Neural progenitor cell (in vitro differentiated cells): ENCODE measurements around the gene OXSR1. TPM values are rescaled to one million over a fixed set of nuclear protein-coding genes. Genes with fewer than 3 reads are reported as not detected.

Experiments used
- DNase-seq: peaks from one replicate; pipeline ENCODE4 v3.0.0-alpha.2; 2016; ENCODE audit warnings: low spot score
- H2AFZ ChIP-seq: fragments of 200-600 bp; sonication (generic); replicated peaks from 2 replicates; pipeline ENCODE4 v1.6.1; 2016; ENCODE audit warnings: antibody characterized with exemption
- H3F3A ChIP-seq: fragments of 200-600 bp; sonication (generic); 2 replicates; pipeline ENCODE4 v1.6.1; 2016; ENCODE audit warnings: antibody characterized with exemption, low read depth
- H3K27ac ChIP-seq: fragments of 200-600 bp; sonication (generic); 2 replicates; pipeline ENCODE4 v1.5.1; 2016; ENCODE audit warnings: mild to moderate bottlenecking
- H3K27me3 ChIP-seq: fragments of 200-600 bp; sonication (generic); 2 replicates; pipeline ENCODE4 v1.6.1; 2016; ENCODE audit warnings: mild to moderate bottlenecking, moderate library complexity
- H3K36me3 ChIP-seq: fragments of 200-600 bp; sonication (generic); 2 replicates; pipeline ENCODE4 v1.5.1; 2016
- H3K4me1 ChIP-seq: fragments of 200-600 bp; sonication (generic); 2 replicates; pipeline ENCODE4 v1.6.1; 2016; ENCODE audit warnings: mixed run types
- H3K4me2 ChIP-seq: fragments of 200-600 bp; sonication (generic); 2 replicates; pipeline ENCODE4 v1.6.1; 2016
- H3K4me3 ChIP-seq: fragments of 200-600 bp; sonication (generic); 2 replicates; pipeline ENCODE4 v1.5.1; 2016
- H3K79me2 ChIP-seq: fragments of 200-600 bp; sonication (generic); 2 replicates; pipeline ENCODE4 v1.6.1; 2016; ENCODE audit warnings: low read depth
- H3K9ac ChIP-seq: fragments of 200-600 bp; sonication (generic); 2 replicates; pipeline ENCODE4 v1.6.1; 2016
- H3K9me3 ChIP-seq: fragments of 200-600 bp; sonication (generic); 2 replicates; pipeline ENCODE4 v1.5.1; 2016; ENCODE audit warnings: low read depth
- H4K20me1 ChIP-seq: fragments of 200-600 bp; sonication (generic); 2 replicates; pipeline ENCODE4 v1.6.1; 2016; ENCODE audit warnings: low read depth
- H3K27ac Mint-ChIP-seq: 3 replicates; pipeline ENCODE4 v1.8.0; 2021; ENCODE audit warnings: mixed read lengths
- H3K27me3 Mint-ChIP-seq: 2 replicates; pipeline ENCODE4 v1.8.0; 2022; ENCODE audit warnings: low read depth, mild to moderate bottlenecking, inconsistent platforms, moderate library complexity, mixed read lengths; ENCODE audit not compliant: insufficient read depth
- H3K36me3 Mint-ChIP-seq: 3 replicates; pipeline ENCODE4 v1.8.0; 2021; ENCODE audit warnings: mixed read lengths
- H3K4me1 Mint-ChIP-seq: 3 replicates; pipeline ENCODE4 v1.8.0; 2021; ENCODE audit warnings: mixed read lengths
- H3K4me3 Mint-ChIP-seq: 3 replicates; pipeline ENCODE4 v1.8.0; 2021; ENCODE audit warnings: mild to moderate bottlenecking, moderate library complexity, mixed read lengths
- H3K9me3 Mint-ChIP-seq: 3 replicates; pipeline ENCODE4 v1.8.0; 2020; ENCODE audit warnings: mixed read lengths
- EZH2 ChIP-seq: fragments of 200-600 bp; sonication (generic); IDR thresholded peaks from 2 replicates; pipeline ENCODE4 v1.6.1; 2017; ENCODE audit warnings: antibody characterized with exemption, mild to moderate bottlenecking, moderate library complexity
- EZH2phosphoT487 ChIP-seq: fragments of 200-600 bp; sonication (generic); IDR thresholded peaks from 2 replicates; pipeline ENCODE4 v1.6.1; 2017; ENCODE audit warnings: antibody characterized with exemption
- total RNA-seq: library from RNA; depleted of rRNA; stranded (reverse); fragments of >200 nt; gene quantifications from 2 replicates; pipeline ENCODE4 v1.2.3, GENCODE V29; 2015; ENCODE audit warnings: low replicate concordance
- TF ChIP-seq, protein P1 (sequence below): fragments of 200-600 bp; sonication (generic); IDR thresholded peaks from 2 replicates; pipeline ENCODE4 v1.5.1; 2017; ENCODE audit warnings: antibody characterized with exemption, mild to moderate bottlenecking

The OXSR1 gene
- total RNA-seq, 1 donor from 2014 or later = 65.8 TPM

- no peak for DNase-seq
- Histone ChIP-seq H2AFZ (no peak overlapping the region), H3K9me3 (no peaks in the 10 kb centered on the region), H3K27me3 (no peaks in the 10 kb centered on the region), H3K79me2 (peaks cover 36% of the 10 kb centered on the region), H3F3A (no peaks in the 10 kb centered on the region), H3K4me3 (no peak overlapping the region), H3K9ac (no peak overlapping the region), H3K4me2 (no peak overlapping the region), H3K4me1 (no peaks in the 10 kb centered on the region), H3K27ac (no peak overlapping the region), H3K36me3 (no peaks in the 10 kb centered on the region), H4K20me1 (peaks cover 4% of the 10 kb centered on the region)
- Mint-ChIP-seq H3K4me3 (no peak overlapping the region), H3K27me3 (no peaks in the 10 kb centered on the region), H3K9me3 (no peaks in the 10 kb centered on the region), H3K4me1 (no peaks in the 10 kb centered on the region), H3K27ac (no peak overlapping the region), H3K36me3 (peaks cover 30% of the 10 kb centered on the region)
- TF ChIP-seq EZH2 (no peak), EZH2phosphoT487 (no peak)
- TF ChIP-seq, protein P1, sequence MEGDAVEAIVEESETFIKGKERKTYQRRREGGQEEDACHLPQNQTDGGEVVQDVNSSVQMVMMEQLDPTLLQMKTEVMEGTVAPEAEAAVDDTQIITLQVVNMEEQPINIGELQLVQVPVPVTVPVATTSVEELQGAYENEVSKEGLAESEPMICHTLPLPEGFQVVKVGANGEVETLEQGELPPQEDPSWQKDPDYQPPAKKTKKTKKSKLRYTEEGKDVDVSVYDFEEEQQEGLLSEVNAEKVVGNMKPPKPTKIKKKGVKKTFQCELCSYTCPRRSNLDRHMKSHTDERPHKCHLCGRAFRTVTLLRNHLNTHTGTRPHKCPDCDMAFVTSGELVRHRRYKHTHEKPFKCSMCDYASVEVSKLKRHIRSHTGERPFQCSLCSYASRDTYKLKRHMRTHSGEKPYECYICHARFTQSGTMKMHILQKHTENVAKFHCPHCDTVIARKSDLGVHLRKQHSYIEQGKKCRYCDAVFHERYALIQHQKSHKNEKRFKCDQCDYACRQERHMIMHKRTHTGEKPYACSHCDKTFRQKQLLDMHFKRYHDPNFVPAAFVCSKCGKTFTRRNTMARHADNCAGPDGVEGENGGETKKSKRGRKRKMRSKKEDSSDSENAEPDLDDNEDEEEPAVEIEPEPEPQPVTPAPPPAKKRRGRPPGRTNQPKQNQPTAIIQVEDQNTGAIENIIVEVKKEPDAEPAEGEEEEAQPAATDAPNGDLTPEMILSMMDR = no peak
Observed at GRCh38 chr3:38204599-38205471, 39.5 kb downstream of the OXSR1 start.

DNA sequence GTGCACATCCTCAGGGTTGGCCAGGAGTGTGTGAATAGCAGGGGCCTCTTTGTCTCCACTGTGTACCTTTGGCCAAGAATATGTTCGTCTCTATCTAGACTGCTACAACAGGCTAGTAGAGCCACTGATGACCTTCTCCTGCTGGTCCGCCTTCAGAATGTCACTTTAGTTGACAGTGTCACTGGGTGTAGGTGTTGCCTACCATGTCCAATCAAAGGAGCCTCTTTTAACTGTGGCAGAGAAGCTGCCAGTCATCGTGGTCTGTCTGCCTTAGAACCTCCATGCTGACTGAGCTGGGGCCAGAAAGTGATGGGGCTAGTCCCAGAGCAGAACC is 40.1 kb downstream of the OXSR1 start:
- DNase-seq = no peak
- Histone ChIP-seq H3K9me3 (no peaks in the 10 kb centered on the region), H3K4me2 (no peak overlapping the region), H3K4me3 (no peak overlapping the region), H3K9ac (no peak overlapping the region), H3K27ac (no peak overlapping the region), H3K36me3 (no peaks in the 10 kb centered on the region), H3K4me1 (no peaks in the 10 kb centered on the region), H4K20me1 (peaks cover 4% of the 10 kb centered on the region), H3K27me3 (no peaks in the 10 kb centered on the region), H2AFZ (no peak overlapping the region), H3F3A (no peaks in the 10 kb centered on the region), H3K79me2 (peaks cover 36% of the 10 kb centered on the region)
- no peak overlapping the region for H3K27ac Mint-ChIP-seq
- peaks cover 28% of the 10 kb centered on the region for H3K36me3 Mint-ChIP-seq
- no peaks in the 10 kb centered on the region for H3K4me1 Mint-ChIP-seq
- TF ChIP-seq EZH2 (no peak), EZH2phosphoT487 (no peak)
- TF ChIP-seq, protein P1 = no peak
- no peak overlapping the region for H3K4me3 Mint-ChIP-seq
- no peaks in the 10 kb centered on the region for H3K27me3 Mint-ChIP-seq
- no peaks in the 10 kb centered on the region for H3K9me3 Mint-ChIP-seq

DNA sequence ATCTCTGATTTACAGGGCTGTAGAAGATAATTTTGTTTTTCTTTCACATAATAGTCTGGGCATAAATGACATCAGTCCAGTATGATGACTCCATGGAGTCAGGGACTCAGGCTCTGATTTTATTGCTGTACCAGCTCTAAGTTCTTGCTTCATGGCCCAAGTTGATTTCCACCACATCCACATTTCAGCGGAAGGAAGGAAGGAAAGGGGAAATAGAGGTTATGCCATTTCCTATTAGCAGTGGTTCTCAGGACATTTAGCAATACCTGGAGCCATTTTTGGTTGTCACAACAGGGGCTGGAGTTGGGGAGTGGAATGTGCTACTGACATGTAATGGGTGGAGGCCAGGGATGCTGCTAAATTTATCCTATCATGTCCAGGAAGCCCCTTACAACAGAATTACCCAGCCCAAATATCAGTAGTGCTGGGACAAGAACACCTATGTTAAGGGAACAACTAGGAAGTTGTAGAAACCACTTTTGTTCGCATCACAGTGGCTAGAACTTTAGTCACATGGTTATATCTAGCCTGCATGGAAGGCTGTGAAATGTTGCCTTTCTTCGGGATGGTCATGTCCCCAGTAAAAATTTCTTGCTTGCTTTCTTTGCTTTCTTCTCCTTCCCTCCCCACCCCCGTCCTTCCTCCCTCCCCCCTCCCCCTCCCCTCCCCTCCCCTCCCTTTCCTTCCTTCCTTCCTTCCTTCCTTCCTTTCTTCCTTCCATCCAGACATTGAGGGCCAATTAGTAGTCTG is 42.1 kb downstream of the OXSR1 start:
- H3K27ac Mint-ChIP-seq = no peak overlapping the region
- H3K27me3 ChIP-seq = no peaks in the 10 kb centered on the region
- H3K36me3 ChIP-seq = no peaks in the 10 kb centered on the region
- no peak overlapping the region for H3K4me3 ChIP-seq
- peaks cover 9% of the 10 kb centered on the region for H4K20me1 ChIP-seq
- no peaks in the 10 kb centered on the region for H3K4me1 Mint-ChIP-seq
- DNase-seq = no peak
- no peaks in the 10 kb centered on the region for H3K4me1 ChIP-seq
- H3K9me3 ChIP-seq = no peaks in the 10 kb centered on the region
- TF ChIP-seq EZH2phosphoT487 = no peak
- TF ChIP-seq EZH2 = no peak
- TF ChIP-seq, protein P1 = no peak
- H3K4me2 ChIP-seq = no peak overlapping the region
- H2AFZ ChIP-seq = no peak overlapping the region
- H3F3A ChIP-seq = no peaks in the 10 kb centered on the region
- H3K27me3 Mint-ChIP-seq = no peaks in the 10 kb centered on the region
- peaks cover 37% of the 10 kb centered on the region for H3K79me2 ChIP-seq
- no peaks in the 10 kb centered on the region for H3K9me3 Mint-ChIP-seq
- no peak overlapping the region for H3K4me3 Mint-ChIP-seq
- peaks cover 22% of the 10 kb centered on the region for H3K36me3 Mint-ChIP-seq
- no peak overlapping the region for H3K9ac ChIP-seq
- H3K27ac ChIP-seq = no peak overlapping the region
